ENCODE data around the gene ADAM15. TPM values are rescaled to one million over a fixed set of nuclear protein-coding genes. Genes with fewer than 3 reads are reported as not detected.

Gene ADAM15
- total RNA-seq, 1 experiment from 2014 or later, result 30.6 TPM

- Histone ChIP-seq H2AK5ac (ENCODE audit: insufficient read length, low read length) (no peak overlapping the region), H4K91ac (ENCODE audit: insufficient read length, low read depth, low read length) (no peak overlapping the region), H3K4me2 (ENCODE audit: insufficient read depth, insufficient read length, low read length) (no peak overlapping the region), H3K23ac (ENCODE audit: insufficient read length, low read depth, low read length) (no peak overlapping the region), H3K4ac (ENCODE audit: low read depth, low read length) (no peak overlapping the region), H3K27me3 (ENCODE audit: insufficient read depth, low read length) (no peaks in the 10 kb centered on the region), H3K4me1 (ENCODE audit: insufficient read depth, low read length) (no peaks in the 10 kb centered on the region; the same call in 1 of the 2 replicates), H3K23me2 (ENCODE audit: insufficient read length, low read depth, low read length, poor library complexity, severe bottlenecking) (no peaks in the 10 kb centered on the region), H3K56ac (ENCODE audit: insufficient read length, low read depth, low read length) (no peak overlapping the region), H3T11ph (ENCODE audit: low read length) (no peak overlapping the region), H2BK5ac (ENCODE audit: insufficient read length, low read length) (no peak overlapping the region), H4K5ac (ENCODE audit: insufficient read length, low read depth, low read length) (no peak overlapping the region), H3K18ac (ENCODE audit: insufficient read length, low read depth, low read length) (no peak overlapping the region), H3K27ac (ENCODE audit: insufficient read length, low read depth, low read length) (no peak overlapping the region), H4K8ac (replicated peaks; ENCODE audit: insufficient read length, low read depth, low read length) (no peak overlapping the region), H2BK20ac (ENCODE audit: low read depth, low read length, poor library complexity, severe bottlenecking) (no peak overlapping the region), H3K9me3 (ENCODE audit: control insufficient read depth, low read depth, low read length) (no peaks in the 10 kb centered on the region), H2AFZ (ENCODE audit: low read length) (no peak overlapping the region), H4K20me1 (ENCODE audit: control insufficient read depth, insufficient read depth, insufficient read length) (no peaks in the 10 kb centered on the region), H3K79me1 (ENCODE audit: insufficient read depth, low read depth, low read length, poor library complexity, severe bottlenecking) (no peaks in the 10 kb centered on the region), H2BK15ac (ENCODE audit: low read depth, low read length) (no peak overlapping the region), H3K14ac (ENCODE audit: insufficient read depth, low read length) (no peak overlapping the region; the same call in 1 of the 2 replicates), H3K9ac (ENCODE audit: extremely low read depth, insufficient read length, low read length) (no peak overlapping the region), H3K79me2 (ENCODE audit: insufficient read depth, low read length) (no peaks in the 10 kb centered on the region), H2BK12ac (ENCODE audit: insufficient read length, low read depth, low read length) (no peak overlapping the region), H2BK120ac (ENCODE audit: low read depth, low read length, poor library complexity, severe bottlenecking) (no peak overlapping the region)
- no peak for DNase-seq
- Mint-ChIP-seq H3K36me3 (ENCODE audit: insufficient read depth in 1 of 3, low read depth in 3 of 3) (peaks cover 4 to 24% (median 18%) of the 10 kb centered on the region in 3 experiments; a peak in 6 of 7 replicates), H3K4me3 (no peak overlapping the region; a peak in 1 of 5 replicates), H3K27ac (peak overlapping the region in 2 of 3 experiments; percentile 5 to 44; a peak in 3 of 7 replicates), H3K9me3 (no peaks in the 10 kb centered on the region), H3K27me3 (ENCODE audit: low read depth) (peaks cover 9% of the 10 kb centered on the region), H3K4me1 (peaks cover 27 to 48% of the 10 kb centered on the region in 2 experiments)
- no CpG with 5 or more reads among the region's 11 CpGs for WGBS (ENCODE audit: extremely low coverage, insufficient read length, low lambda C conversion rate)
- TF ChIP-seq CTCF (conservative IDR thresholded peaks at IDR 0.05), result no peak
These were observed 31.5 kb upstream of the ADAM15 start for GRCh38 chr1:155019377-155020245.
